A549 (cell line): ENCODE data around the gene ATP4A. TPM values are rescaled to one million over a fixed set of nuclear protein-coding genes. Genes with fewer than 3 reads are reported as not detected.

Experiments
- ATAC-seq, 2 experiments: fragments of 200-7000 bp in 1 of 2; fragments of >200 bp in 1 of 2; cut with Nextera tagmentation in 1 of 2; cut with Tn5 transposase in 1 of 2; 3 replicates each; pipeline versions ENCODE4 v1.8.0 to v1.9.1; 2018 to 2020; ENCODE audit warnings: mild to moderate bottlenecking in 1 of 2, moderate library complexity in 1 of 2
- CTCF ChIA-PET: fragments of 300-600 bp; sonication (Branson Sonifier 250); formaldehyde crosslinking; extraction: SDS; loops from one replicate; lab custom pipeline; 2021; ENCODE audit warnings: antibody characterized with exemption, inconsistent platforms; lab: Yijun Ruan, JAX
- POLR2A ChIA-PET: fragments of 350-600 bp; formaldehyde crosslinking; extraction: SDS; loops from one replicate; lab custom pipeline; 2021; ENCODE audit warnings: antibody characterized with exemption, inconsistent platforms; lab: Yijun Ruan, JAX
- DNase-seq, 2 experiments: peaks; one replicate each; pipeline versions ENCODE4 v3.0.0 to v3.0.0-alpha.2; 2011 to 2016; ENCODE audit warnings: low read depth in 1 of 2, low spot score in 1 of 2
- FAIRE-seq: peaks from 2 replicates; lab custom pipeline; 2011; peaks lifted over from hg19 to GRCh38; lab: Jason Lieb, UNC
- H3K27ac ChIP-seq, 2 experiments: fragments of >200 bp; sonication (Bioruptor Twin); formaldehyde crosslinking; 3 replicates each; pipeline ENCODE4 v1.5.1; 2016 to 2017
- H3K4me1 ChIP-seq: fragments of >200 bp; sonication (Bioruptor Twin); formaldehyde crosslinking; 3 replicates; pipeline ENCODE4 v1.6.1; 2016
- H3K4me2 ChIP-seq: fragments of >200 bp; sonication (Bioruptor Twin); formaldehyde crosslinking; 3 replicates; pipeline ENCODE4 v1.6.1; 2016
- H3K4me3 ChIP-seq: fragments of >200 bp; sonication (Bioruptor Twin); formaldehyde crosslinking; 3 replicates; pipeline ENCODE4 v1.5.1; 2016
- H3K9me3 ChIP-seq: fragments of >200 bp; sonication (Bioruptor Twin); formaldehyde crosslinking; 3 replicates; pipeline ENCODE4 v1.6.1; 2016
- CBX8 ChIP-seq: fragments of 200-600 bp; sonication (generic); IDR thresholded peaks from 2 replicates; pipeline ENCODE4 v1.6.1; 2016
- FOSB ChIP-seq: fragments of 250-450 bp; sonication (Bioruptor Pico); IDR thresholded peaks from 2 replicates; pipeline ENCODE4 v1.5.0; 2020; ENCODE audit warnings: mild to moderate bottlenecking, moderate library complexity
- FOSL2 ChIP-seq, 2 experiments: fragments of 450-650 bp in 1 of 2; fragments of >200 bp in 1 of 2; sonication (Bioruptor Twin) in 1 of 2; formaldehyde crosslinking; IDR thresholded peaks; 2 replicates each; pipeline versions ENCODE4 v1.5.0 to v1.6.1; 2016 to 2020; ENCODE audit warnings: mild to moderate bottlenecking in 1 of 2, moderate library complexity in 1 of 2
- HDAC2 ChIP-seq: fragments of 200-600 bp; sonication (generic); IDR thresholded peaks from 2 replicates; pipeline ENCODE4 v1.6.1; 2016
- JUNB ChIP-seq: fragments of >200 bp; sonication (Bioruptor Twin); formaldehyde crosslinking; IDR thresholded peaks from 2 replicates; pipeline ENCODE4 v1.6.1; 2016
- MYC ChIP-seq: IDR thresholded peaks from 2 replicates; pipeline ENCODE4 v1.6.1; 2012; ENCODE audit warnings: mild to moderate bottlenecking, inconsistent platforms, low read length, improper control_type of control experiment, borderline replicate concordance
- NFE2L2 ChIP-seq: fragments of 150-350 bp; conservative IDR thresholded peaks from 2 replicates; pipeline ENCODE4 v1.6.1; 2014; ENCODE audit warnings: low read length
- NPAS2 ChIP-seq: fragments of 250-450 bp; sonication (Bioruptor Pico); IDR thresholded peaks from 2 replicates; pipeline ENCODE4 v1.8.0; 2022; ENCODE audit warnings: mild to moderate bottlenecking, moderate library complexity, borderline replicate concordance
- POLR2A ChIP-seq: IDR thresholded peaks from 2 replicates; pipeline ENCODE4 v1.6.1; 2012; ENCODE audit warnings: mild to moderate bottlenecking, low read length
- RAD21 ChIP-seq, 2 experiments: fragments of >200 bp in 1 of 2; sonication (Bioruptor Twin) in 1 of 2; formaldehyde crosslinking in 1 of 2; IDR thresholded peaks in 1 of 2; conservative IDR thresholded peaks in 1 of 2; 2 replicates in 1 of 2; 3 replicates in 1 of 2; pipeline ENCODE4 v1.6.1; 2012 to 2018; ENCODE audit warnings: inconsistent platforms in 1 of 2
- RARB ChIP-seq: fragments of 250-450 bp; sonication (Bioruptor Pico); IDR thresholded peaks from 2 replicates; pipeline ENCODE4 v1.8.0; 2021; ENCODE audit warnings: mild to moderate bottlenecking, moderate library complexity
- RCOR1 ChIP-seq: fragments of 150-350 bp; IDR thresholded peaks from 2 replicates; pipeline ENCODE4 v1.6.1; 2014; ENCODE audit warnings: antibody characterized with exemption, low read length, low read depth
- RFX5 ChIP-seq: fragments of 450-650 bp; IDR thresholded peaks from 2 replicates; pipeline ENCODE4 v1.7.1; 2014; ENCODE audit warnings: antibody characterized with exemption, mild to moderate bottlenecking, moderate library complexity
- SREBF2 ChIP-seq: fragments of 450-650 bp; IDR thresholded peaks from 2 replicates; pipeline ENCODE4 v1.6.1; 2014; ENCODE audit warnings: mild to moderate bottlenecking, moderate library complexity
- TFCP2L1 ChIP-seq: fragments of 250-450 bp; sonication (Bioruptor Pico); IDR thresholded peaks from 2 replicates; pipeline ENCODE4 v1.5.0; 2021; ENCODE audit warnings: mild to moderate bottlenecking
- ZC3H11A ChIP-seq: fragments of 450-650 bp; IDR thresholded peaks from 2 replicates; pipeline ENCODE4 v1.6.1; 2014; ENCODE audit warnings: antibody characterized with exemption, mild to moderate bottlenecking
- WGBS: methylation state at CpG from one replicate; pipeline ENCODE4 v1.1.6; 2017; ENCODE audit errors: missing lambda C conversion rate; 5-methylcytosine and 5-hydroxymethylcytosine counted together
- polyA plus RNA-seq, 4 experiments: library from polyadenylated mRNA; depleted of rRNA in 3 of 4; stranded (reverse); fragments of >200 nt; fragmentation: RNase III in 1 of 4; extraction: RNeasy Plus Mini Kit Qiagen cat#74134 plus additional on column Dnase treatment in 1 of 4; gene quantifications; 2 replicates in 3 of 4; 3 replicates in 1 of 4; pipeline ENCODE4 v1.2.3, GENCODE V29; 2011 to 2017
- TF ChIP-seq, protein P1 (sequence below): fragments of 450-650 bp; IDR thresholded peaks from 2 replicates; pipeline ENCODE4 v1.6.1; 2014; ENCODE audit warnings: antibody characterized with exemption
- TF ChIP-seq, protein P2 (sequence below): fragments of 250-450 bp; sonication (Bioruptor Pico); IDR thresholded peaks from 2 replicates; pipeline ENCODE4 v1.5.0; 2021; ENCODE audit warnings: mild to moderate bottlenecking, moderate library complexity, borderline replicate concordance
- TF ChIP-seq, protein P3 (sequence below): fragments of >200 bp; sonication (Bioruptor Twin); formaldehyde crosslinking; IDR thresholded peaks from 3 replicates; pipeline ENCODE4 v1.6.1; 2016

ATP4A gene
- polyA plus RNA-seq, 2 of the 4 experiments (the other 2 are of a cell fraction) = not detected

DNA sequence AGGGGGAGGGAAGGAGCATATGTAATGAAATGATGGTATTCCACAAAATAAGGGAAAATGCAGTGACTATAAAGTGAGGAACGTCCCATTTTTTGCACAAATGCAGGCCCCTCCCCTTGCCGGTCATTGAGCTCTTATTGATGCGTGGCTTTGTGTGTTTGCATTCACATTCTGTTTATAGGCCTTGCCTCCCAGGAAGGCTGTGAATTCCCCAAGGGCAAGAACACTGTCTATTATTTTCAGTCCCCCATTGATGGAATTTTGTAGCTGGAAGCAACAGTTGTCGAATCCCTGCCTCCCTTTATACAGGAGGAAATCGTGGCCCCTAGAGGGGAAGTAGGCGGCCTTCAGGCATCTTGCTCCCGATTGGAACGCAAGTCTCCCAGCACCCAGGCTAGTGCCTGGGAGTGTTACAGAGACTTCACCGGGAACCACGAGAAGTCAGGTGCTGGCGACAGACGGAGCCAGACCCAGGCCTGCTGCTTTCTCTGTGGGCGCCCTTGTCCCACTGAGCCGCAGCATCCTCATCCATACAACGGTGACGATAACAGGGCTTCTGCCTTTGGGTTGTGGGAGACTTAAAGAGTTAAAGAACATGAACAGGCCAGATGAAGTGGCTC, 42.2 kb downstream of the ATP4A start:
- H3K9me3 ChIP-seq = no peaks in the 10 kb centered on the region
- no peak overlapping the region for H3K4me3 ChIP-seq
- no peak overlapping the region for H3K27ac ChIP-seq
- 81% methylated on average over 16 of the region's 16 CpGs for WGBS
- TF ChIP-seq FOSL2 (IDR thresholded peaks at IDR 0.05) = no peak
- no peak for TF ChIP-seq FOSL2 (CRISPR knock-in tag; IDR thresholded peaks at IDR 0.05)
- TF ChIP-seq, protein P1, sequence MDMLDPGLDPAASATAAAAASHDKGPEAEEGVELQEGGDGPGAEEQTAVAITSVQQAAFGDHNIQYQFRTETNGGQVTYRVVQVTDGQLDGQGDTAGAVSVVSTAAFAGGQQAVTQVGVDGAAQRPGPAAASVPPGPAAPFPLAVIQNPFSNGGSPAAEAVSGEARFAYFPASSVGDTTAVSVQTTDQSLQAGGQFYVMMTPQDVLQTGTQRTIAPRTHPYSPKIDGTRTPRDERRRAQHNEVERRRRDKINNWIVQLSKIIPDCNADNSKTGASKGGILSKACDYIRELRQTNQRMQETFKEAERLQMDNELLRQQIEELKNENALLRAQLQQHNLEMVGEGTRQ = no peak
- TF ChIP-seq, all 56 proteins: peak for 0
- DNase-seq (no peak), FAIRE-seq (peak; percentile 61), ATAC-seq (no peak)
- CTCF ChIA-PET = interaction anchor here (0.8 to 7.5 kb wide), 6 partner anchors 7 to 168 kb away, joined by 3 to 80 read pairs (median 13); no protein-coding TSS in a partner anchor
- POLR2A ChIA-PET = interaction anchor here (0.5 kb wide), 1 partner anchor 186 kb away, joined by 3 read pairs; no protein-coding TSS in a partner anchor
- Histone ChIP-seq H3K4me2 (no peak overlapping the region), H3K4me1 (peaks cover 15% of the 10 kb centered on the region)

DNA sequence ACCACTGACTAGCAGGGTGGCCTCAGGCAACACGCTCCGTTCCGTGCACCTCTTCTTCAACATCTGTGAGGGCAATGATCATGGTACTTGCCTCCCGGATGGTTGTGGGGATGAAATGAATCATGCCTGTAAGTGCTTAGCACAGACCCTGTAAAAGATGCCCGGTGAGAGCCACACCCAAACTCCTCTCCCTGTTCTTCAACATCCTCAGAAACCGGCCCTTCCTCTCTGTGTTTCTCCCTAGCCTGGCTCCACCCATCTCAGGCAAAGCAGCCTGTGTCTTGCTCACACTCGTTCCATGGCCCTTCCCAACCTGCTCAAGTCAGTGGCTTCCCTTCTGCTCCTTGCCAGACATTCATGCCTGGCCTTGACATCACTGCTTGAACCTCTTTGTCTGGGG, 44.2 kb downstream of the ATP4A start:
- POLR2A ChIA-PET = no interaction called here
- H3K4me1 ChIP-seq = peaks cover 16% of the 10 kb centered on the region
- 47% methylated on average over 7 of the region's 7 CpGs for WGBS
- H3K27ac ChIP-seq = peak overlapping the region in 1 of 2 experiments; percentile 3; a peak in 2 of 6 replicates
- DNase-seq (peak in 1 of 2 experiments; percentile 42), FAIRE-seq (peak; percentile 70), ATAC-seq (peak in 1 of 2 experiments; percentile 48; a peak in 3 of 6 replicates)
- H3K9me3 ChIP-seq = no peaks in the 10 kb centered on the region
- no peak for TF ChIP-seq NFE2L2
- TF ChIP-seq POLR2A = no peak
- no peak for TF ChIP-seq TFCP2L1 (CRISPR knock-in tag)
- no peak for TF ChIP-seq CBX8
- TF ChIP-seq, protein P2, sequence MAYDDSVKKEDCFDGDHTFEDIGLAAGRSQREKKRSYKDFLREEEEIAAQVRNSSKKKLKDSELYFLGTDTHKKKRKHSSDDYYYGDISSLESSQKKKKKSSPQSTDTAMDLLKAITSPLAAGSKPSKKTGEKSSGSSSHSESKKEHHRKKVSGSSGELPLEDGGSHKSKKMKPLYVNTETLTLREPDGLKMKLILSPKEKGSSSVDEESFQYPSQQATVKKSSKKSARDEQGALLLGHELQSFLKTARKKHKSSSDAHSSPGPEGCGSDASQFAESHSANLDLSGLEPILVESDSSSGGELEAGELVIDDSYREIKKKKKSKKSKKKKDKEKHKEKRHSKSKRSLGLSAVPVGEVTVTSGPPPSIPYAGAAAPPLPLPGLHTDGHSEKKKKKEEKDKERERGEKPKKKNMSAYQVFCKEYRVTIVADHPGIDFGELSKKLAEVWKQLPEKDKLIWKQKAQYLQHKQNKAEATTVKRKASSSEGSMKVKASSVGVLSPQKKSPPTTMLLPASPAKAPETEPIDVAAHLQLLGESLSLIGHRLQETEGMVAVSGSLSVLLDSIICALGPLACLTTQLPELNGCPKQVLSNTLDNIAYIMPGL (CRISPR knock-in tag) = no peak
- TF ChIP-seq FOSB = no peak
- no peak for TF ChIP-seq MYC
- no peak for TF ChIP-seq JUNB
- no peak for TF ChIP-seq RCOR1
- TF ChIP-seq, protein P1 = no peak
- no peak for TF ChIP-seq HDAC2
- TF ChIP-seq RARB = no peak
- no peak for TF ChIP-seq SREBF2
- no peak for TF ChIP-seq RAD21 (conservative IDR thresholded peaks at IDR 0.05 in 1 of 2, IDR thresholded peaks at IDR 0.05 in 1 of 2)
- no peak for TF ChIP-seq NPAS2 (CRISPR knock-in tag)
- no peak for TF ChIP-seq ZC3H11A
- TF ChIP-seq, protein P3, sequence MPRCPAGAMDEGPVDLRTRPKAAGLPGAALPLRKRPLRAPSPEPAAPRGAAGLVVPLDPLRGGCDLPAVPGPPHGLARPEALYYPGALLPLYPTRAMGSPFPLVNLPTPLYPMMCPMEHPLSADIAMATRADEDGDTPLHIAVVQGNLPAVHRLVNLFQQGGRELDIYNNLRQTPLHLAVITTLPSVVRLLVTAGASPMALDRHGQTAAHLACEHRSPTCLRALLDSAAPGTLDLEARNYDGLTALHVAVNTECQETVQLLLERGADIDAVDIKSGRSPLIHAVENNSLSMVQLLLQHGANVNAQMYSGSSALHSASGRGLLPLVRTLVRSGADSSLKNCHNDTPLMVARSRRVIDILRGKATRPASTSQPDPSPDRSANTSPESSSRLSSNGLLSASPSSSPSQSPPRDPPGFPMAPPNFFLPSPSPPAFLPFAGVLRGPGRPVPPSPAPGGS = no peak
- TF ChIP-seq RFX5 = no peak
- no peak overlapping the region for H3K4me2 ChIP-seq
- no peak overlapping the region for H3K4me3 ChIP-seq
- CTCF ChIA-PET = interaction anchor here (1.1 to 7.5 kb wide), 6 partner anchors 10 to 30 kb away, joined by 4 to 80 read pairs (median 14); no protein-coding TSS in a partner anchor
